Transverse colon (tissue), 4 donors: ENCODE data around the gene SMIM10L1. TPM values are rescaled to one million over a fixed set of nuclear protein-coding genes. Genes with fewer than 3 reads are reported as not detected.

Experiments used
- DNase-seq: peaks from one replicate; pipeline ENCODE4 v3.0.0-alpha.2; 2019
- H3K27ac ChIP-seq, 4 donors: fragments of 200-600 bp; sonication (generic); 2 replicates each; pipeline ENCODE4 v1.5.1; 2016 to 2018; ENCODE audit warnings: inconsistent platforms in 4 of 4
- H3K27me3 ChIP-seq: fragments of 200-600 bp; sonication (generic); 2 replicates; pipeline ENCODE4 v1.5.1; 2017; ENCODE audit warnings: inconsistent platforms
- H3K36me3 ChIP-seq, 4 donors: fragments of 200-600 bp; sonication (generic); 2 replicates each; pipeline ENCODE4 v1.5.1; 2017 to 2019; ENCODE audit warnings: inconsistent platforms in 4 of 4
- H3K4me1 ChIP-seq, 4 donors: fragments of 200-600 bp; sonication (generic); 2 replicates each; pipeline ENCODE4 v1.5.1; 2017 to 2020; ENCODE audit warnings: inconsistent platforms in 4 of 4
- H3K4me3 ChIP-seq, 4 donors: fragments of 200-600 bp; sonication (generic); 1 replicate in 1 of 4; 2 replicates in 3 of 4; pipeline versions ENCODE4 v1.5.1 to v1.6.1; 2017 to 2019; ENCODE audit warnings: inconsistent platforms in 4 of 4
- H3K9me3 ChIP-seq, 2 donors: fragments of 200-600 bp; sonication (generic); 2 replicates each; pipeline ENCODE4 v1.5.1; 2017 to 2019; ENCODE audit warnings: inconsistent platforms in 2 of 2
- CTCF ChIP-seq, 5 experiments: fragments of 200-600 bp in 3 of 5; fragments of 450-650 bp in 2 of 5; sonication (generic) in 3 of 5; IDR thresholded peaks; 1 replicate in 2 of 5; 2 replicates in 3 of 5; pipeline ENCODE4 v1.5.1; 2016 to 2017; ENCODE audit warnings: antibody characterized with exemption in 5 of 5, inconsistent platforms in 3 of 5, mild to moderate bottlenecking in 2 of 5, moderate library complexity in 1 of 5
- EP300 ChIP-seq: sonication (generic); formaldehyde crosslinking; IDR thresholded peaks from one replicate; pipeline ENCODE4 v1.6.1; 2017; ENCODE audit warnings: antibody characterized with exemption, low read depth
- POLR2A ChIP-seq: fragments of 450-650 bp; IDR thresholded peaks from one replicate; pipeline ENCODE4 v1.6.1; 2016; ENCODE audit warnings: antibody characterized with exemption, mild to moderate bottlenecking, moderate library complexity
- POLR2AphosphoS5 ChIP-seq, 3 donors: sonication (generic); formaldehyde crosslinking; IDR thresholded peaks; one replicate each; pipeline ENCODE4 v1.6.1; 2016; ENCODE audit warnings: antibody characterized with exemption in 3 of 3
- WGBS, 2 donors: methylation state at CpG; one replicate each; pipeline ENCODE4 v1.1.5; 2018; ENCODE audit warnings: low coverage in 1 of 2; 5-methylcytosine and 5-hydroxymethylcytosine counted together
- in situ Hi-C, 4 donors: fragments of 200-750 bp; cut with MboI; loops; one replicate each; pipeline versions ENCODE4 v1.15.0 to v1.15.1; 2017; ENCODE audit warnings: low sequenced_read_pairs in 3 of 4, low pct_ligation_motif_present in 1 of 4, low pct_unique_long_range_greater_than_20kb in 1 of 4
- intact Hi-C: fragments of 100-400 bp; cut with DNase I; formaldehyde crosslinking; loops from one replicate; pipeline ENCODE4 v1.15.1; 2023; ENCODE audit warnings: low total_unique reads
- total RNA-seq, 4 donors: library from RNA; depleted of rRNA; stranded (reverse); fragments of >200 nt; gene quantifications; one replicate each; pipeline ENCODE4 v1.1.0, GENCODE V29; 2016

Gene SMIM10L1
- total RNA-seq, 4 donors from 2014 or later, result 5.2 to 17.2 (median 8.9) TPM

GRCh38 chr12:11204173-11204572 lies 33.2 kb downstream of the SMIM10L1 start:
- 80 to 92% methylated on average over 3 of the region's 3 CpGs for WGBS, 2 donors
- TF ChIP-seq CTCF (IDR thresholded peaks at IDR 0.05) (no peak), POLR2A (no peak), POLR2AphosphoS5 (IDR thresholded peaks at IDR 0.05) (no peak), EP300 (no peak)
- H3K4me3 ChIP-seq, result no peak overlapping the region

GRCh38 chr12:11209113-11209512 lies 38.1 kb downstream of the SMIM10L1 start:
- no peaks in the 10 kb centered on the region for H3K36me3 ChIP-seq
- intact Hi-C loops, result no loop called here
- H3K27me3 ChIP-seq, result no peaks in the 10 kb centered on the region
- no peak overlapping the region for H3K4me3 ChIP-seq
- no peak for TF ChIP-seq POLR2A
- no peak for TF ChIP-seq POLR2AphosphoS5 (IDR thresholded peaks at IDR 0.05)
- no peak for TF ChIP-seq EP300
- TF ChIP-seq CTCF (IDR thresholded peaks at IDR 0.05), result no peak
- in situ Hi-C loops, result loop anchor here in 2 of 4 donors (10.0 to 25.0 kb wide), 2 partner anchors 434 to 447 kb away; no protein-coding TSS in a partner anchor
- H3K9me3 ChIP-seq, result no peaks in the 10 kb centered on the region
- H3K27ac ChIP-seq, result no peak overlapping the region
- 20 to 67% methylated on average over 1 of the region's 1 CpG for WGBS, 2 donors
- no peaks in the 10 kb centered on the region for H3K4me1 ChIP-seq
- DNase-seq, result no peak

More at GRCh38 chr12:11204173-11204572, 33.2 kb downstream of the SMIM10L1 start:
- DNase-seq, result no peak
- no peaks in the 10 kb centered on the region for H3K36me3 ChIP-seq
- intact Hi-C loops, result no loop called here
- in situ Hi-C loops, result loop anchor here in 2 of 4 donors (10.0 to 25.0 kb wide), 2 partner anchors 429 to 442 kb away; no protein-coding TSS in a partner anchor
- no peaks in the 10 kb centered on the region for H3K4me1 ChIP-seq
- no peaks in the 10 kb centered on the region for H3K9me3 ChIP-seq
- H3K27ac ChIP-seq, result no peak overlapping the region
- H3K27me3 ChIP-seq, result no peaks in the 10 kb centered on the region

Other genes starting within 250 kb of the SMIM10L1 start
- not detected for gene PRH2, start 242.0 kb upstream of the SMIM10L1 start, total RNA-seq
- 1 to 10 TPM in 3 of 4 donors, not detected in 1; 1.5 to 5.1 (median 3.8) TPM for gene TAS2R14, start 231.9 kb upstream of the SMIM10L1 start, total RNA-seq
- gene TAS2R50, start 184.3 kb upstream of the SMIM10L1 start, total RNA-seq, result 1 to 10 TPM in 3 of 4 donors, not detected in 1; 4.1 to 7.1 (median 4.9) TPM
- 1 to 10 TPM in 3 of 4 donors, not detected in 1; 2.6 to 6.0 (median 5.6) TPM for gene TAS2R20, start 172.9 kb upstream of the SMIM10L1 start, total RNA-seq
- gene TAS2R19, start 148.6 kb upstream of the SMIM10L1 start, total RNA-seq, result 1 to 10 TPM; 1.4 to 9.2 (median 5.0) TPM
- gene TAS2R31, start 139.8 kb upstream of the SMIM10L1 start, total RNA-seq, result 10 to 100 TPM in 3 of 4 donors, 1 to 10 TPM in 1; 4.5 to 27.5 (median 15.0) TPM
- gene TAS2R46, start 108.9 kb upstream of the SMIM10L1 start, total RNA-seq, result 1 to 10 TPM in 2 of 4 donors, not detected in 2; 2.4 to 3.8 TPM
- 1 to 10 TPM in 3 of 4 donors, not detected in 1; 2.5 to 5.6 (median 5.1) TPM for gene TAS2R43, start 78.9 kb upstream of the SMIM10L1 start, total RNA-seq
- gene TAS2R30, start 36.5 kb upstream of the SMIM10L1 start, total RNA-seq, result 10 to 100 TPM in 2 of 4 donors, 1 to 10 TPM in 2; 1.4 to 23.2 (median 12.3) TPM
- not detected for gene TAS2R42, start 15.7 kb downstream of the SMIM10L1 start, total RNA-seq
- not detected for gene PRB3, start 98.5 kb downstream of the SMIM10L1 start, total RNA-seq
- gene PRB4, start 139.2 kb downstream of the SMIM10L1 start, total RNA-seq, result not detected
- not detected for gene PRB2, start 224.4 kb downstream of the SMIM10L1 start, total RNA-seq